SK-N-SH (cell line): ENCODE measurements around the gene MICAL1. TPM values are rescaled to one million over a fixed set of nuclear protein-coding genes. Genes with fewer than 3 reads are reported as not detected.

Experiments used
- CTCF ChIA-PET: fragments of 300-600, 350-600 bp; formaldehyde crosslinking; extraction: SDS; loops from one replicate; lab custom pipeline; 2021; lab: Yijun Ruan, JAX
- POLR2A ChIA-PET: fragments of 350-600 bp; sonication (Branson Sonifier 250); formaldehyde crosslinking; extraction: SDS; loops from one replicate; lab custom pipeline; 2020; ENCODE audit warnings: antibody characterized with exemption, inconsistent platforms; lab: Yijun Ruan, JAX
- DNase-seq: peaks from one replicate; pipeline ENCODE4 v3.0.0; 2012
- H2AFZ ChIP-seq: fragments of 200-600 bp; sonication (generic); 2 replicates; pipeline ENCODE4 v1.8.1; 2016; ENCODE audit warnings: antibody characterized with exemption, mild to moderate bottlenecking, low read depth
- H3F3A ChIP-seq: fragments of 200-600 bp; sonication (generic); replicated peaks from 2 replicates; pipeline ENCODE3; 2016; ENCODE audit warnings: antibody characterized with exemption, mild to moderate bottlenecking; ENCODE audit not compliant: insufficient read depth
- H3K27ac ChIP-seq, 2 experiments: fragments of 200-500 bp in 1 of 2; fragments of 200-600 bp in 1 of 2; sonication (Bioruptor generic) in 1 of 2; sonication (generic), shearing (Covaris generic) in 1 of 2; 2 replicates each; pipeline versions ENCODE4 v1.5.1 to v1.6.1; 2014 to 2016; ENCODE audit warnings: low read depth in 2 of 2, inconsistent platforms in 1 of 2, low read length in 1 of 2, mild to moderate bottlenecking in 1 of 2, mixed read lengths in 1 of 2
- H3K27me3 ChIP-seq: fragments of 200-600 bp; sonication (generic), shearing (Covaris generic); 2 replicates; pipeline ENCODE4 v1.6.1; 2016; ENCODE audit warnings: mixed run types; ENCODE audit not compliant: insufficient read depth
- H3K36me3 ChIP-seq, 2 experiments: fragments of 200-500 bp in 1 of 2; fragments of 200-600 bp in 1 of 2; sonication (Bioruptor generic) in 1 of 2; sonication (generic) in 1 of 2; replicated peaks in 1 of 2; 2 replicates each; pipeline versions ENCODE3 to v1.5.1; 2014 to 2016; ENCODE audit warnings: low read length in 1 of 2, mild to moderate bottlenecking in 1 of 2; ENCODE audit not compliant: insufficient read depth in 2 of 2, control insufficient read depth in 1 of 2
- H3K4me1 ChIP-seq, 2 experiments: fragments of 200-500 bp in 1 of 2; fragments of 200-600 bp in 1 of 2; sonication (Bioruptor generic) in 1 of 2; sonication (generic), shearing (Covaris generic) in 1 of 2; 2 replicates each; pipeline versions ENCODE4 v1.5.1 to v1.6.1; 2014 to 2016; ENCODE audit warnings: low read depth in 1 of 2, low read length in 1 of 2, mixed run types in 1 of 2; ENCODE audit not compliant: insufficient read depth in 2 of 2, control insufficient read depth in 1 of 2
- H3K4me2 ChIP-seq: fragments of 200-600 bp; sonication (generic), shearing (Covaris generic); 2 replicates; pipeline ENCODE4 v1.6.1; 2017; ENCODE audit warnings: mixed run types
- H3K4me3 ChIP-seq, 2 experiments: fragments of 200-500 bp in 1 of 2; fragments of 200-600 bp in 1 of 2; sonication (Bioruptor generic) in 1 of 2; sonication (generic), shearing (Covaris generic) in 1 of 2; 2 replicates each; pipeline versions ENCODE4 v1.5.1 to v1.8.1; 2014 to 2016; ENCODE audit warnings: low read depth in 2 of 2, inconsistent platforms in 1 of 2, low read length in 1 of 2, mild to moderate bottlenecking in 1 of 2, mixed read lengths in 1 of 2, moderate library complexity in 1 of 2
- H3K79me2 ChIP-seq: fragments of 200-600 bp; sonication (generic); 2 replicates; pipeline ENCODE4 v1.8.1; 2017; ENCODE audit warnings: mild to moderate bottlenecking; ENCODE audit not compliant: insufficient read depth
- H3K9ac ChIP-seq: fragments of 200-600 bp; sonication (generic); 2 replicates; pipeline ENCODE4 v1.6.1; 2017; ENCODE audit warnings: mixed run types
- H3K9me2 ChIP-seq: fragments of 200-600 bp; sonication (generic); 2 replicates; pipeline ENCODE4 v1.6.1; 2017; ENCODE audit warnings: mixed run types
- H3K9me3 ChIP-seq: fragments of 200-600 bp; sonication (generic); 2 replicates; pipeline ENCODE4 v1.6.1; 2017; ENCODE audit warnings: mixed run types, mild to moderate bottlenecking, moderate library complexity
- H4K20me1 ChIP-seq: fragments of 200-600 bp; sonication (generic); 2 replicates; pipeline ENCODE4 v1.6.1; 2017; ENCODE audit warnings: mild to moderate bottlenecking, mixed run types; ENCODE audit not compliant: insufficient read depth
- CHD2 ChIP-seq: fragments of 150-350 bp; IDR thresholded peaks from 2 replicates; pipeline ENCODE4 v1.6.1; 2018; ENCODE audit warnings: low read length; ENCODE audit not compliant: partially characterized antibody
- ELF1 ChIP-seq: IDR thresholded peaks from 2 replicates; pipeline ENCODE4 v1.4.0; 2012
- FOXJ3 ChIP-seq: sonication (generic); formaldehyde crosslinking; IDR thresholded peaks from 2 replicates; pipeline ENCODE4 v1.5.1; 2020; ENCODE audit warnings: mild to moderate bottlenecking, missing genetic modification reagents
- FOXM1 ChIP-seq: IDR thresholded peaks from 2 replicates; pipeline ENCODE4 v1.4.0; 2012; ENCODE audit warnings: low read depth, mild to moderate bottlenecking
- GABPA ChIP-seq: IDR thresholded peaks from 2 replicates; pipeline ENCODE4 v1.4.0; 2012; ENCODE audit warnings: low read depth, mild to moderate bottlenecking
- GATA2 ChIP-seq: sonication (generic); formaldehyde crosslinking; IDR thresholded peaks from 2 replicates; pipeline ENCODE4 v1.5.0; 2020; ENCODE audit warnings: mild to moderate bottlenecking, missing genetic modification reagents
- JUND ChIP-seq: IDR thresholded peaks from 2 replicates; pipeline ENCODE4 v1.4.0; 2012
- MAX ChIP-seq: IDR thresholded peaks from 2 replicates; pipeline ENCODE4 v1.4.0; 2012; ENCODE audit warnings: low read depth
- MEF2A ChIP-seq: IDR thresholded peaks from 2 replicates; pipeline ENCODE4 v1.4.0; 2012; ENCODE audit warnings: low read depth, borderline replicate concordance
- MXI1 ChIP-seq: IDR thresholded peaks from 2 replicates; pipeline ENCODE4 v1.6.1; 2012; ENCODE audit warnings: mild to moderate bottlenecking, low read depth, low read length, improper control_type of control experiment
- NFIC ChIP-seq: IDR thresholded peaks from 2 replicates; pipeline ENCODE4 v1.4.0; 2012; ENCODE audit warnings: borderline replicate concordance
- NRF1 ChIP-seq: IDR thresholded peaks from 2 replicates; pipeline ENCODE4 v1.6.1; 2012; ENCODE audit warnings: low read depth, mild to moderate bottlenecking, low read length
- PBX3 ChIP-seq: IDR thresholded peaks from 2 replicates; pipeline ENCODE4; 2012
- RAD21 ChIP-seq: IDR thresholded peaks from 2 replicates; pipeline ENCODE4 v1.6.1; 2012; ENCODE audit warnings: mild to moderate bottlenecking, low read length
- RCOR1 ChIP-seq: fragments of 150-350 bp; IDR thresholded peaks from 2 replicates; pipeline ENCODE4 v1.6.1; 2017; ENCODE audit warnings: antibody characterized with exemption, low read length
- REST ChIP-seq: IDR thresholded peaks from 2 replicates; pipeline ENCODE4 v1.6.1; 2012; ENCODE audit warnings: mild to moderate bottlenecking, low read depth, low read length, moderate library complexity
- RFX5 ChIP-seq: IDR thresholded peaks from 2 replicates; pipeline ENCODE4 v1.6.1; 2012; ENCODE audit warnings: mild to moderate bottlenecking, improper control_type of control experiment, low read length
- SIN3A ChIP-seq: IDR thresholded peaks from 2 replicates; pipeline ENCODE4 v1.6.1; 2012; ENCODE audit warnings: low read depth, mild to moderate bottlenecking, low read length, moderate library complexity, borderline replicate concordance
- SMC3 ChIP-seq: IDR thresholded peaks from 2 replicates; pipeline ENCODE4 v1.6.1; 2012; ENCODE audit warnings: low read depth, low read length, improper control_type of control experiment
- TAF1 ChIP-seq: IDR thresholded peaks from 2 replicates; pipeline ENCODE4 v1.6.1; 2012; ENCODE audit warnings: low read depth, mild to moderate bottlenecking, low read length, moderate library complexity, borderline replicate concordance
- TCF12 ChIP-seq: IDR thresholded peaks from 2 replicates; pipeline ENCODE4 v1.4.0; 2012
- YY1 ChIP-seq: IDR thresholded peaks from 2 replicates; pipeline ENCODE4 v1.4.0; 2012; ENCODE audit warnings: low read depth, mild to moderate bottlenecking
- WGBS: methylation state at CpG from one replicate; pipeline ENCODE4 v1.1.6; 2017; ENCODE audit warnings: low lambda C conversion rate; 5-methylcytosine and 5-hydroxymethylcytosine counted together
- polyA plus RNA-seq, 3 experiments: library from polyadenylated mRNA; depleted of rRNA; stranded (reverse); fragments of >200 nt; gene quantifications; 2 replicates each; pipeline ENCODE4 v1.2.3, GENCODE V29; 2012
- TF ChIP-seq, protein P1 (sequence below): IDR thresholded peaks from 2 replicates; pipeline ENCODE4 v1.4.0; 2012; ENCODE audit warnings: low read depth, borderline replicate concordance
- TF ChIP-seq, protein P2 (sequence below): IDR thresholded peaks from 2 replicates; pipeline ENCODE4 v1.4.0; 2012; ENCODE audit warnings: low read depth, borderline replicate concordance

Gene MICAL1
- polyA plus RNA-seq, 1 of the 3 experiments (the other 2 are of a cell fraction): 45.6 TPM

- ChIA-PET CTCF (interaction anchor here (1.1 kb wide), 1 partner anchor 35 kb away, joined by 4 read pairs; the partner anchor contains the start of genes PPIL6 and SMPD2), POLR2A (no interaction called here)
- Histone ChIP-seq H3K27ac (no peak overlapping the region), H3K27me3 (no peaks in the 10 kb centered on the region), H3K4me2 (no peak overlapping the region), H3K4me3 (no peak overlapping the region), H3K9me2 (no peaks in the 10 kb centered on the region), H3K9ac (no peak overlapping the region), H3K4me1 (peaks cover 0 to 8% of the 10 kb centered on the region in 2 experiments; a peak in 3 of 4 replicates), H3K36me3 (peaks cover 37 to 52% of the 10 kb centered on the region in 2 experiments), H3K79me2 (peaks cover 45% of the 10 kb centered on the region), H4K20me1 (peaks cover 12% of the 10 kb centered on the region; the same call in 1 of the 2 replicates), H3K9me3 (no peaks in the 10 kb centered on the region), H3F3A (no peaks in the 10 kb centered on the region), H2AFZ (no peak overlapping the region)
- WGBS: 97% methylated on average over 2 of the region's 2 CpGs
- no peak for DNase-seq
- TF ChIP-seq ELF1 (no peak), SMC3 (no peak), NFIC (no peak), MAX (no peak), RAD21 (no peak), CHD2 (no peak), FOXM1 (no peak), GABPA (no peak), TCF12 (no peak), YY1 (no peak), NRF1 (no peak), MXI1 (no peak), SIN3A (no peak), TAF1 (no peak), RCOR1 (no peak), PBX3 (no peak), GATA2 (CRISPR knock-in tag) (no peak), FOXJ3 (CRISPR knock-in tag) (no peak)
- TF ChIP-seq, protein P1, sequence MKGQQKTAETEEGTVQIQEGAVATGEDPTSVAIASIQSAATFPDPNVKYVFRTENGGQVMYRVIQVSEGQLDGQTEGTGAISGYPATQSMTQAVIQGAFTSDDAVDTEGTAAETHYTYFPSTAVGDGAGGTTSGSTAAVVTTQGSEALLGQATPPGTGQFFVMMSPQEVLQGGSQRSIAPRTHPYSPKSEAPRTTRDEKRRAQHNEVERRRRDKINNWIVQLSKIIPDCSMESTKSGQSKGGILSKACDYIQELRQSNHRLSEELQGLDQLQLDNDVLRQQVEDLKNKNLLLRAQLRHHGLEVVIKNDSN: no peak
Observed at GRCh38 chr6:109475625-109476024, 20.1 kb upstream of the MICAL1 start.

GRCh38 chr6:109474995-109475394 lies 19.4 kb upstream of the MICAL1 start:
- ChIA-PET POLR2A (no interaction called here), CTCF (interaction anchor here (1.1 kb wide), 1 partner anchor 34 kb away, joined by 4 read pairs; the partner anchor contains the start of genes PPIL6 and SMPD2)
- Histone ChIP-seq H3K79me2 (peaks cover 39% of the 10 kb centered on the region), H3K27ac (no peak overlapping the region), H3K27me3 (no peaks in the 10 kb centered on the region), H2AFZ (no peak overlapping the region), H3K36me3 (peaks cover 31 to 51% of the 10 kb centered on the region in 2 experiments), H3F3A (no peaks in the 10 kb centered on the region), H3K4me1 (peaks cover 0 to 3% of the 10 kb centered on the region in 2 experiments; a peak in 2 of 4 replicates), H3K4me3 (no peak overlapping the region), H3K9me3 (no peaks in the 10 kb centered on the region), H3K4me2 (no peak overlapping the region), H4K20me1 (peaks cover 12% of the 10 kb centered on the region; the same call in 1 of the 2 replicates), H3K9ac (no peak overlapping the region), H3K9me2 (no peaks in the 10 kb centered on the region)
- TF ChIP-seq RAD21: no peak
- TF ChIP-seq GABPA: no peak
- TF ChIP-seq, protein P2, sequence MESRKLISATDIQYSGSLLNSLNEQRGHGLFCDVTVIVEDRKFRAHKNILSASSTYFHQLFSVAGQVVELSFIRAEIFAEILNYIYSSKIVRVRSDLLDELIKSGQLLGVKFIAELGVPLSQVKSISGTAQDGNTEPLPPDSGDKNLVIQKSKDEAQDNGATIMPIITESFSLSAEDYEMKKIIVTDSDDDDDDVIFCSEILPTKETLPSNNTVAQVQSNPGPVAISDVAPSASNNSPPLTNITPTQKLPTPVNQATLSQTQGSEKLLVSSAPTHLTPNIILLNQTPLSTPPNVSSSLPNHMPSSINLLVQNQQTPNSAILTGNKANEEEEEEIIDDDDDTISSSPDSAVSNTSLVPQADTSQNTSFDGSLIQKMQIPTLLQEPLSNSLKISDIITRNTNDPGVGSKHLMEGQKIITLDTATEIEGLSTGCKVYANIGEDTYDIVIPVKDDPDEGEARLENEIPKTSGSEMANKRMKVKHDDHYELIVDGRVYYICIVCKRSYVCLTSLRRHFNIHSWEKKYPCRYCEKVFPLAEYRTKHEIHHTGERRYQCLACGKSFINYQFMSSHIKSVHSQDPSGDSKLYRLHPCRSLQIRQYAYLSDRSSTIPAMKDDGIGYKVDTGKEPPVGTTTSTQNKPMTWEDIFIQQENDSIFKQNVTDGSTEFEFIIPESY: no peak
- no peak for TF ChIP-seq ELF1
- TF ChIP-seq JUND: no peak
- TF ChIP-seq RFX5: no peak
- TF ChIP-seq MEF2A: no peak
- no peak for TF ChIP-seq REST
- no peak for DNase-seq
- 95% methylated on average over 4 of the region's 4 CpGs for WGBS
